Measurements from ENCODE around the gene EPC2.
"Not testable (repeated sequence)": the region's sequence is repeated elsewhere in the genome, so short reads cannot be mapped to it uniquely, and the experiment has no call there.

The EPC2 gene

GRCh38 chr2:148674063-148675020 is 29.8 kb downstream of the EPC2 start:
- DNase-seq (ENCODE audit: low read depth): peak; percentile 10

DNA sequence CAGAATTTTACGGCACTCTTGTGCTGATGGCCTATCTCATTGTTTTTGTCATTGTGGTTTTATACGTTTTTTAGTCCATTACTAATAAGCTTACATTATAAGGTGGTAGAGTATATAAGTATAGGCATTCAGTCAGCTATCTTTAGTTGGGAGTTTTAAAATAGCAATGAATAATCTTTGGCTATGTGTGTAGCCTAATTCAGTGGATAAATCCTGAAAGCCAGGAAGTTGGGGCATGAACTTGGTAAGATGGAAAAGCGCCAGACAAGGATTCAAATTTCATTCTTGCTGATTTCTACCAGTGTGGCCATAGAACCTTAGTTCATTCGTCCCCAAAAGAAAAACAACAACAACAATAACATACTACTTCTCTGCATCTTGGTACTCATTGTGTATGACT is 31.2 kb downstream of the EPC2 start:
- DNase-seq (ENCODE audit: low read depth): no peak

- DNase-seq (ENCODE audit: low read depth): not testable (repeated sequence)
These were observed 34.0 kb downstream of the EPC2 start for GRCh38 chr2:148678302-148679179.

DNA sequence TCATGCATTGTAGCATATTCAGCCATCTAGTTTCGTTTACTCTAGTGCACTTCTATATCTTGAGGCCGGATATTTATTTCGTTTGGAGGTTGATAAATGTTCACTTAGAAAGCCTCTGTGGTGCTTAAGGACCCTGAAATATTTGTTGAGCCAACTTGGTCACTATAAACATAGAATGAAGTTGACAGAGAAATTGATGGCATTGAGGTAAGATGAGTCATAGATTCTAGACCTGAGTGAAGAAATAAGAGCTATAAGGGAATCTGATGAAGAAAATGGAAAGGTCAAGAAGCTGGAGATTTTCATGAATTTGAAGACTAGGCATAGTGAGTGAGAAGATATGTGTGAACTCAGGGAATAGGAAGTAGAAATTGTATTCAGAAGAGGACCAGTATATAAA is 35.9 kb downstream of the EPC2 start:
- DNase-seq (ENCODE audit: low read depth): no peak

- no peak for DNase-seq (ENCODE audit: low read depth)
These were observed 36.9 kb downstream of the EPC2 start for GRCh38 chr2:148681443-148681842.

DNA sequence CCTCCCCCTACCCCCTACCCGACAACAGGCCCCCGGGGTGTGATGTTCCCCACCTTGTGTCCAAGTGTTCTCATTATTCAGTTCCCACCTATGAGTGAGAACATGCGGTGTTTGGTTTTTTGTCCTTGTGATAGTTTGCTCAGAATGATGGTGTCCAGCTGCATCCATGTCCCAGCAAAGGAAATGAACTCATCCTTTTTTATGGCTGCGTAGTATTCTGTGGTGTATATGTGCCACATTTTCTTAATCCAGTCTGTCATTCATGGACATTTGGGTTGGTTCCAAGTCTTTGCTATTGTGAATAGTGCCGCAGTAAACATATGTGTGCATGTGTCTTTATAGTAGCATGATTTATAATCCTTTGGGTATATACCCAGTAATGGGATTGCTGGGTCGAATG is 37.3 kb downstream of the EPC2 start:
- DNase-seq (ENCODE audit: low read depth): not testable (repeated sequence)

- DNase-seq (ENCODE audit: low read depth): no peak
These were observed 40.0 kb downstream of the EPC2 start for GRCh38 chr2:148684507-148684906.

DNA sequence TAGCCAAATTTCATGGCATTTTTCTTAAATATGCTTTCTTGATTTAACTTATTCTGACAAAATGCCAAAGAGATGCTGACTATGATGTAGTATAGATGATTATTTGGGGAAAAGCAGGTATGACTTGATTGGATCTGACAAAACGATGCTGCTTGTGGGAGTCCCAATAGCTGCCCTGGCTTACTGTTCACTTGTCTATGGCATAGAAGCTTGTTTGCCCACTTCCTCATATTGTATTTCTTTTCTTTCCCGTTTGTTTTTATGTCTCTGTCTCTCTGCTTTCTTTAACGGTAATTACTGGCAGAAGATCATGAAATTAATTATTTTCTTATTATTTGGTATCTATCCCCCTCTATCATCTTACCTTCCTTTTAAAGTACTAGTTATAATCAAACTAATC is 43.0 kb downstream of the EPC2 start:
- no peak for DNase-seq (ENCODE audit: low read depth)

DNA sequence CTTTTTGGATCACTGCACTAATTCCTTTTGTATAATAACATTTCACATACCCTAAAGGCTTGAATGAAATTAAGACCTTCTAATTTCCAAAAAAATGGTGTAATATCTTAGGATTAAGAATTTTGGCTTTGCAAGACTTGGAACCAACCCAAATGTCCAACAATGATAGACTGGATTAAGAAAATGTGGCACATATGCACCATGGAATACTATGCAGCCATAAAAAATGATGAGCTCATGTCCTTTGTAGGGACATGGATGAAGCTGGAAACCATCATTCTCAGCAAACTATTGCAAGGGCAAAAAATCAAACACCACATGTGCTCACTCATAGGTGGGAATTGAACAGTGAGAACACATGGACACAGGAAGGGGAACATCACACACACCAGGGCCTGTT is 43.5 kb downstream of the EPC2 start:
- not testable (repeated sequence) for DNase-seq (ENCODE audit: low read depth)

DNA sequence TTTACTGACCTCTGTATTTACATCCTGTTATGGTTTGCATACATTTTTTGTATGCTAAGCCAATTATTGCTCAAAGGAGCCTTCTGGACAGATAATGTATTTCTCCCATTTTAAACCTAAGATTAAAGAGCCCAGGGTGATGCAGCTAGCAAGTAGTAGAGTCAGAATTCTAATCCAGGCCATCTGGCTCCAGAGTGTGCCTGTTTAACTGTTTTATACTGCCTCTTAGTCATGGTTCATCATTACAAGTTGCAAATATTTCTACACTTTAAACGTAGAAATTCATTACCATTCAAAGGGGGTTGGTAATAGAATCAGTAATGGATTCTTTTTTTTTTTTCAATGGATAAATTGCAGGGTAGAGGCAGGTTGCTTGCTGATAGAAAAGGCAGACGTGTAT is 52.4 kb downstream of the EPC2 start:
- DNase-seq (ENCODE audit: low read depth): no peak

DNA sequence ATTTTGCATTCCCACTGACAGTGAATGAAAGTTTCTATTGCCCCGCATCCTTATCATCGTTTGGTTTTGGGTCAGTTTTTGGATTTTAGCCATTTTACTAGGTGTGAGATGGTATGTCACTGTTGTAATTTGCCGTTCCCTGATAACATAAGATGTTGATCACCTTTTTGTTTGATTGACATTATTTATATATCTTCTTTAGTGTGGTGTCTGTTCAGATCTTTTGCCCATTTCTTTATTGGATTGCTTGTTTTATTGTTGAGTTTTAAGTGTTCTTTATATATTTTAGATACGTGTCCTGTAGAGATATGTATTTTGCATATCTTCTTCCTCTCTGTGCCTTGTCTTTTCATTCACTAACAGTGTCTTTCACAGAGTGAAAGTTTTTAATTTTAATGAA is 55.3 kb downstream of the EPC2 start:
- no peak for DNase-seq (ENCODE audit: low read depth)

DNA sequence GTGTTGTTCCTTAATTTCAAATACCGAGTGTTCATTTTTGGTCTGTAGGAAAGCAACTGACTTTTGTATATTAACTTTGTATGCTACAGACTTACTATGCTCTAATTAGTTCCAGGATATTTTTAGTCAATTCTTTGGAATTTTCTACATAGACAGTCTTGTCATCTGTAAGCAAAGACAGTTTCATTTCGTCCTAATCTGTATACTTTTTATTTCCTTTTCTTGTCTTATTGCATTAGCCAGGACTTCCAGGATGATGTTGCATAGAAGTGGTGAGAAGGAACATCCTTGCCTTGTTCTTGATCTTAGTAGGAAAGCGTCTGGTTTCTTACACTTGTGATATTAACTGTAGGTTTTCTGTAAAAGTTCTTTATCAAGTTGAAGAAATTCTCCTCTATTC is 56.5 kb downstream of the EPC2 start:
- DNase-seq (ENCODE audit: low read depth): no peak

- DNase-seq (ENCODE audit: low read depth): no peak
These were observed 57.3 kb downstream of the EPC2 start for GRCh38 chr2:148701877-148702276.

- no peak for DNase-seq (ENCODE audit: low read depth)
These were observed 57.9 kb downstream of the EPC2 start for GRCh38 chr2:148702475-148702874.

DNA sequence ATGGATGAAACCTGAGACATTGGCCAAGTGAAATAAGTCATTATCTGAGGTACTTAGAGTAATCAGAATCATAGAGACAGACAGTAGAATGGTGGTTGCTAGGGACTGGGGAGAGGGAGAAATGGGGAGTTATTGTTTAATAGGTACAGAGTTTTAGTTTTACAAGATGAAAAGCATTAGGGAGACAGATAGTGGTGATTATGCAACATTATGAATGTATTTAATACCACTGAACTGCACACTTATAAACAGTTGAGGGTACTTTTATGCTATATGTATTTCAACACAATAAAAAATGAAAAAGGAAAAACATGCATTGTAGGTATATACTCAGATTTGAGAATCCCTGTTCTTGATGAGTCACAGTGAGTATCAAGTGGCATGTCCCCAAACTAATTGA is 59.7 kb downstream of the EPC2 start:
- no peak for DNase-seq (ENCODE audit: low read depth)

GRCh38 chr2:148716378-148716920 is 71.9 kb downstream of the EPC2 start:
- DNase-seq (ENCODE audit: low read depth): no peak

- DNase-seq (ENCODE audit: low read depth): no peak
These were observed 73.5 kb downstream of the EPC2 start for GRCh38 chr2:148718039-148718438.

DNA sequence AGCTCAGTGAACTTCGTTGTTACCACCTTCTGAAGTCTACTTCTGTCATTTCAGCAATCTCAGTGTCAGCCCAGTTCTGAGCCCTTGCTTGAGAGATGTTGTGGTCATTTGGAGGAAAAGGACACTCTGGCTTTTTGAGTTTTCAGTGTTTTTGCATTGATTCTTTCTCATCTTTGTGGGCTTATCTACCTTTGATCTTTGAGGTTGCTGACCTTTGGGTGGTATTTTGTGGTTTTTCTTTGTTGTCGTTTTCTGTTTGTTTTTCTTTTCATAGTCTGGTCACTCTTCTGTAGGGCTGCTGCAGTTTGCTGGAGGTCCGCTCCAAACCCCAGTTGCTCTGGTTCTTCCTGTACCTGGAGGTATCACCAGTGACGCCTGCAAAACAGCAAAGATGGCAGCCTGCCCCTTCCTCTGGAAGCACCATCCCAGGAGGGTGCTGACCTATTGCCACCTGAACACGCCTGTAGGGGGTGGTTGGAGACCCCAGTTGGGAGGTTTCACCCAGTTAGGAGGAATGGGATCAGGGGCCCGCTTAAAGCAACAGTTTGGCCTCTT is 74.7 kb downstream of the EPC2 start:
- DNase-seq (ENCODE audit: low read depth): no peak

- no peak for DNase-seq (ENCODE audit: low read depth)
These were observed 75.4 kb downstream of the EPC2 start for GRCh38 chr2:148719941-148720436.

GRCh38 chr2:148720501-148721001 is 76.0 kb downstream of the EPC2 start:
- DNase-seq (ENCODE audit: low read depth): no peak

GRCh38 chr2:148721520-148721931 is 77.0 kb downstream of the EPC2 start:
- DNase-seq (ENCODE audit: low read depth): no peak

Measured in activated T-cell treated with anti-CD3 and anti-CD28 coated beads for 48 hours (primary cell).